BLaER1 (cell line): Measurements from ENCODE around the gene AKR1D1.
"Not testable (repeated sequence)": the region's sequence is repeated elsewhere in the genome, so short reads cannot be mapped to it uniquely, and the experiment has no call there.

Experiments
- H3K27ac ChIP-seq: shearing (Covaris generic); formaldehyde crosslinking; 2 replicates; pipeline ENCODE4 v1.8.1; 2022
- H3K27me3 ChIP-seq: shearing (Covaris generic); formaldehyde crosslinking; 2 replicates; pipeline ENCODE4 v1.8.1; 2022
- H3K36me3 ChIP-seq: shearing (Covaris generic); formaldehyde crosslinking; 2 replicates; pipeline ENCODE4 v1.8.1; 2022
- H3K4me1 ChIP-seq: shearing (Covaris generic); formaldehyde crosslinking; 2 replicates; pipeline ENCODE4 v1.8.1; 2022
- H3K4me2 ChIP-seq: shearing (Covaris generic); formaldehyde crosslinking; 2 replicates; pipeline ENCODE4 v1.8.1; 2022
- H3K4me3 ChIP-seq: shearing (Covaris generic); formaldehyde crosslinking; 2 replicates; pipeline ENCODE4 v1.8.1; 2022
- H3K9ac ChIP-seq: shearing (Covaris generic); formaldehyde crosslinking; 2 replicates; pipeline ENCODE4 v1.8.1; 2022
- H3K9me3 ChIP-seq: shearing (Covaris generic); formaldehyde crosslinking; 2 replicates; pipeline ENCODE4 v1.8.1; 2022
- H4K20me1 ChIP-seq: shearing (Covaris generic); formaldehyde crosslinking; 2 replicates; pipeline ENCODE4 v1.8.1; 2022
- Cebpa-rat ChIP-seq: shearing (Covaris generic); IDR thresholded peaks from 2 replicates; pipeline ENCODE4 v1.8.1; 2022

Gene AKR1D1

GRCh38 chr7:138070908-138071307, 5.4 kb upstream of the AKR1D1 start:
- no peaks in the 10 kb centered on the region for H4K20me1 ChIP-seq
- H3K9ac ChIP-seq: no peak overlapping the region
- peaks cover 7% of the 10 kb centered on the region for H3K9me3 ChIP-seq
- H3K4me2 ChIP-seq: no peak overlapping the region
- no peak overlapping the region for H3K4me3 ChIP-seq
- no peak overlapping the region for H3K27ac ChIP-seq
- no peaks in the 10 kb centered on the region for H3K36me3 ChIP-seq
- H3K27me3 ChIP-seq: no peaks in the 10 kb centered on the region
- H3K4me1 ChIP-seq: no peaks in the 10 kb centered on the region
- TF ChIP-seq Cebpa-rat: no peak

DNA sequence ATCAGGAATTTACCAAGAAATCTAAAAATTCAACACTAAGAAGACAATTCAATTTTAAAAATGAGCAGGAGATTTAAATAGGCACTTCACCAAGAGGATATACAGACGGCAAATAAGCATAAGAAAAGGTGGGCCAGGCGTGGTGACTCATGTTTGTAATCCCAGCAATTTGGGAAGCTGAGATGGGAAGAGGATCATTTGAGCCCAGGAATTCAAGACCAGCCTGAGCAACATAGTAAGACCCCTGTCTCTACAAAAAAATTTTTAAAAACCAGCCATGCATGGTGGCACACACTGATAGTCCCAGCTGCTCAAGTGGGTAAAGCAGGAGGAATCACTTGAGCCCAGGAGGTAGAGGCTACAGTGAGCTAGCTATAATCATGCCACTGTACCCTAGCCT, 3.5 kb upstream of the AKR1D1 start:
- no peak for TF ChIP-seq Cebpa-rat
- Histone ChIP-seq H3K4me1 (no peaks in the 10 kb centered on the region), H3K4me2 (no peak overlapping the region), H4K20me1 (no peaks in the 10 kb centered on the region), H3K4me3 (no peak overlapping the region), H3K36me3 (no peaks in the 10 kb centered on the region), H3K27me3 (no peaks in the 10 kb centered on the region), H3K9me3 (peaks cover 12% of the 10 kb centered on the region), H3K27ac (no peak overlapping the region), H3K9ac (no peak overlapping the region)

DNA sequence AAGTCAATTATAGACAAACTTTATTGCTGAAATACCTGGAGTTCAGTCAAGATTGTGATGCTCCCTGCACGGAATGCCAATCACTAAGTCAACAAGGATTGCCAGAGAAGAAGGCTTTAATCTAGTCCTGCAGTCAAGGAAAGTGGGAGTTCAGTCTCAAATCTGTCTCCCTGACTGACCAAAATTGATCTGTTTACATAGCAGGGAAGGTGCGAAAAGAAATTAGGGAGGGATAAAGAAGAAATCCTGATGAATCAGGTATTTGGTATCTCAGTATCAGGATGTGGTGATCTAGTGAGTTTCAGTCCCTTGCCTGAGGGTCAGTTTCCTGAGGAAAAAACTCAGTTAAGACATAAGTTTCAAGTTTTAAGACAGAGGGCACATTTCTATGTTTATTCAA, 2.1 kb upstream of the AKR1D1 start:
- Histone ChIP-seq H4K20me1 (no peaks in the 10 kb centered on the region), H3K36me3 (no peaks in the 10 kb centered on the region), H3K27ac (no peak overlapping the region), H3K27me3 (no peaks in the 10 kb centered on the region), H3K4me2 (no peak overlapping the region), H3K4me1 (no peaks in the 10 kb centered on the region), H3K4me3 (no peak overlapping the region), H3K9me3 (peaks cover 12% of the 10 kb centered on the region), H3K9ac (no peak overlapping the region)
- TF ChIP-seq Cebpa-rat: no peak

GRCh38 chr7:138074540-138074939, 1.7 kb upstream of the AKR1D1 start:
- Histone ChIP-seq H3K27ac (no peak overlapping the region), H3K4me2 (no peak overlapping the region), H3K4me3 (no peak overlapping the region), H3K9ac (no peak overlapping the region), H3K36me3 (no peaks in the 10 kb centered on the region), H3K27me3 (no peaks in the 10 kb centered on the region), H3K9me3 (peaks cover 12% of the 10 kb centered on the region), H4K20me1 (no peaks in the 10 kb centered on the region), H3K4me1 (no peaks in the 10 kb centered on the region)
- no peak for TF ChIP-seq Cebpa-rat

DNA sequence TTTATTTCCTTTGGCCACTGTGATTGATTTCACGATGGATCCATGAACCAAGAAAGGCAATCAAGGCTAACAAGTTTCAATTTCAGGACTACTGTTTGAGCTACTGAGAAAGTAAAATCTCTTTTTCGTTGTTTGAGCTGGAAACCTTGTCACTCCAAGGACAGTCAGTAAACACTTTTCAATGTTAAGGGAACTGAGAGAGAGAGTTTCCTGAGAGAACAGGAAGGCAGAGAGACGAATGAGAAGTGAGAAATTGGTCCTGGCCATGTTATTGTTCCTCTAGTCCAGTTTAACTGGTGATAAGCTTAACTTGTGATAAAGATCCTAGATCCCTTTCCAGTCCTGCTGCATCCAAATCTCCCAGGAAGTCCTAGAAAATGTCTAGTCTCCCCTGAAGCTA, 909 bp upstream of the AKR1D1 start:
- TF ChIP-seq Cebpa-rat: no peak
- no peaks in the 10 kb centered on the region for H4K20me1 ChIP-seq
- H3K4me2 ChIP-seq: no peak overlapping the region
- no peaks in the 10 kb centered on the region for H3K36me3 ChIP-seq
- H3K4me3 ChIP-seq: no peak overlapping the region
- no peak overlapping the region for H3K9ac ChIP-seq
- H3K4me1 ChIP-seq: no peaks in the 10 kb centered on the region
- no peak overlapping the region for H3K27ac ChIP-seq
- peaks cover 12% of the 10 kb centered on the region for H3K9me3 ChIP-seq
- H3K27me3 ChIP-seq: no peaks in the 10 kb centered on the region

DNA sequence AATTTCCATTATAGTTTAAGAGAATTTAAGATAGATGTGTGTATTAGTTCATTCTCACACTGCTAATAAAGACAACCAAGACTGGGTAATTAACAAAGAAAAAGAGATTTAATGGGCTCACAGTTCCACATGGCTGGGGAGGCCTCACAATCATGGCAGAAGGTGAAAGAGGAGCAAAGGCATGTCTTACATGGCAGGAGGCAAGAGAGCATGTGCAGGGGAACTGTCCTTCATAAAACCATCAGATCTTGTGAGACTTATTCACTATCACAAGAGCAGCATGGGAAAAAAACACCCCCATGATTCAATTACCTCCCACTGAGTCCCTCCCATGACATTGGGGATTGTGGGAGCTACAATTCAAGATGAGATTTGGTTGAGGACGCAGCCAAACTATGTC, 473 bp upstream of the AKR1D1 start:
- H3K27me3 ChIP-seq, H3K4me2 ChIP-seq, H3K4me1 ChIP-seq, H4K20me1 ChIP-seq, H3K4me3 ChIP-seq, H3K9ac ChIP-seq, H3K27ac ChIP-seq, H3K36me3 ChIP-seq: not testable (repeated sequence)
- H3K9me3 ChIP-seq: peaks cover 12% of the 10 kb centered on the region

- Histone ChIP-seq H3K27me3 (no peaks in the 10 kb centered on the region), H3K4me3 (no peak overlapping the region), H4K20me1 (no peaks in the 10 kb centered on the region), H3K4me2 (no peak overlapping the region), H3K36me3 (no peaks in the 10 kb centered on the region), H3K4me1 (no peaks in the 10 kb centered on the region), H3K9ac (no peak overlapping the region), H3K27ac (no peak overlapping the region), H3K9me3 (peaks cover 12% of the 10 kb centered on the region)
- no peak for TF ChIP-seq Cebpa-rat
These were observed 1.6 kb downstream of the AKR1D1 start for GRCh38 chr7:138077809-138078208.

DNA sequence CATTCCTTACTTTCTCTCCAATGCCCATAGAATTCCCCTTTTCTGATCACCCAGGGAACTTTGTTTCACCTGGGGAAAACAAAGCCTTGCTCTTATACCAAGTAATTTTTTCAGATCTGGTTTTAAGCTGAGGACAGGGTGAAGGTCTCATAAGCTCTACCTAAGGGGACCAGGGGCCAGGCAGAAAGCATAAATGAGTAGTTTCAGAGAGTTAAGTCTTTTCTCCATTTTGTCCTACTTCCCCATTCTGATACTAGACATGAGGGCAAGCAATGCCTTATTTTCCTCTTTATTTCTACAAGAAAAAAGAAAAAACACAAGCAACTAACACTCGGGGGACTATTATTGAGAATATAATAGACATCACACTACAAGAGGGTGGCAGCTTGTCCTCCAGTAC, 2.9 kb downstream of the AKR1D1 start:
- no peak overlapping the region for H3K9ac ChIP-seq
- no peaks in the 10 kb centered on the region for H3K27me3 ChIP-seq
- no peak overlapping the region for H3K4me2 ChIP-seq
- H3K4me3 ChIP-seq: no peak overlapping the region
- peaks cover 12% of the 10 kb centered on the region for H3K9me3 ChIP-seq
- TF ChIP-seq Cebpa-rat: no peak
- H3K4me1 ChIP-seq: no peaks in the 10 kb centered on the region
- no peaks in the 10 kb centered on the region for H4K20me1 ChIP-seq
- H3K27ac ChIP-seq: no peak overlapping the region
- no peaks in the 10 kb centered on the region for H3K36me3 ChIP-seq

DNA sequence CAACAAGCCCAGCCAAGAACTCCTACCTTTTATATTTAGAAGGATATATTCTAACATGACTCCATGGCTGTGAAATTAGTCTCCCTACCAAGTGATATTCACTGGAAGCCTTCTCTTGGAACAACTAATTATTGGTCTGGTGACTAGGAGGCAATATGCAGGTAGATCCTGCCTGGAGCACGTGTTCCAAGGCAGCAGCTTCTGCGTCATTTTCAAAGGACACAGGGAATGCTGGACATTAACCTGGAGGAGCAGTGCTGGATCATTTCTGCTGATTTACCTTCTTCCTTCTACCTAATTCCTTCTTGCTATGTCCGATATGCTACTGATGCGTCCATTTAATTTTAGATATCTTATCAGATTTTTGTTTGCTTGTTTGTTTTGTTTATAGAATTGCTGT, 5.6 kb downstream of the AKR1D1 start:
- Histone ChIP-seq H3K27ac (no peak overlapping the region), H4K20me1 (no peaks in the 10 kb centered on the region), H3K9me3 (no peaks in the 10 kb centered on the region), H3K4me3 (no peak overlapping the region), H3K36me3 (no peaks in the 10 kb centered on the region), H3K4me2 (no peak overlapping the region), H3K27me3 (no peaks in the 10 kb centered on the region), H3K9ac (no peak overlapping the region), H3K4me1 (no peaks in the 10 kb centered on the region)
- TF ChIP-seq Cebpa-rat: no peak

DNA sequence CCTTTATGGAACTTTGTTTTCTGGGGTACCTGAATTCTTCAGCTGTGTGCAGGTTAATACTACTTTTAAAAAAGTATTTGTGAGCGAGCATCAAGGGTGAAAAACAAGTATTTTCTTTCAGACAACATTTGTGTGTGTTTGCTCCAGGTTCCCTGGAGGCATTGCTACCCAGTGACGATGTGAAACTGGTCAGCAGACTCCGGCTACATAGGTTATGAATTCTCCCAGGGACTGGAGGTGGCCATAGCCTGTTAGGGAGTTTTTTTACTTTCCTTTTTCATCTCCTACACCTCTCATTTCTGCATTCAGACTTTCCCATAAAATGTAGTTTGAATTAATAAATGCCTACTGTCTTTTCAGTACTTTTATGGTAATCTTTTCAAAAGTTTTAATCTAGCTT, 7.6 kb downstream of the AKR1D1 start:
- Histone ChIP-seq H3K9me3 (no peaks in the 10 kb centered on the region), H3K27me3 (no peaks in the 10 kb centered on the region), H3K4me1 (no peaks in the 10 kb centered on the region), H3K4me2 (no peak overlapping the region), H3K36me3 (no peaks in the 10 kb centered on the region), H4K20me1 (no peaks in the 10 kb centered on the region), H3K27ac (no peak overlapping the region), H3K4me3 (no peak overlapping the region), H3K9ac (no peak overlapping the region)
- no peak for TF ChIP-seq Cebpa-rat

GRCh38 chr7:138086563-138087270, 10.5 kb downstream of the AKR1D1 start:
- H3K9ac ChIP-seq: no peak overlapping the region
- no peak overlapping the region for H3K4me3 ChIP-seq
- H3K9me3 ChIP-seq: no peaks in the 10 kb centered on the region
- TF ChIP-seq Cebpa-rat: no peak
- no peaks in the 10 kb centered on the region for H3K4me1 ChIP-seq
- H3K4me2 ChIP-seq: no peak overlapping the region
- H3K27me3 ChIP-seq: no peaks in the 10 kb centered on the region
- no peak overlapping the region for H3K27ac ChIP-seq
- H3K36me3 ChIP-seq: no peaks in the 10 kb centered on the region
- H4K20me1 ChIP-seq: no peaks in the 10 kb centered on the region
